NB4 (cell line): ENCODE measurements around the gene ZP1.

Experiments used
- DNase-seq: peaks from one replicate; pipeline ENCODE4 v3.0.0; 2010; ENCODE audit warnings: low read depth
- H3K4me3 ChIP-seq: one replicate; pipeline ENCODE4 v1.5.1; 2011; ENCODE audit warnings: mild to moderate bottlenecking, low read depth, low read length, moderate library complexity
- CTCF ChIP-seq: IDR thresholded peaks from one replicate; pipeline ENCODE4 v1.5.1; 2012; ENCODE audit warnings: low read depth, low read length
- MAX ChIP-seq: IDR thresholded peaks from 2 replicates; pipeline ENCODE4 v1.6.1; 2011; ENCODE audit warnings: low read depth, low read length
- MYC ChIP-seq: IDR thresholded peaks from 2 replicates; pipeline ENCODE4 v1.6.1; 2011; ENCODE audit warnings: low read depth, low read length
- POLR2A ChIP-seq: IDR thresholded peaks from 2 replicates; pipeline ENCODE4 v1.6.1; 2011; ENCODE audit warnings: mild to moderate bottlenecking; ENCODE audit not compliant: insufficient read length; ENCODE audit errors: extremely low read depth

ZP1 gene

GRCh38 chr11:60849641-60850520 is 17.5 kb upstream of the ZP1 start:
- TF ChIP-seq POLR2A (no peak), MYC (no peak), MAX (no peak), CTCF (no peak)
- no peak overlapping the region for H3K4me3 ChIP-seq
- no peak for DNase-seq

GRCh38 chr11:60851327-60852104 is 15.8 kb upstream of the ZP1 start:
- TF ChIP-seq CTCF (no peak), MAX (no peak), MYC (no peak), POLR2A (no peak)
- no peak overlapping the region for H3K4me3 ChIP-seq
- DNase-seq: no peak

GRCh38 chr11:60852117-60852981 is 15.0 kb upstream of the ZP1 start:
- H3K4me3 ChIP-seq: no peak overlapping the region
- no peak for TF ChIP-seq CTCF
- TF ChIP-seq MAX: no peak
- TF ChIP-seq MYC: no peak
- TF ChIP-seq POLR2A: no peak
- no peak for DNase-seq

GRCh38 chr11:60852982-60853950 is 14.1 kb upstream of the ZP1 start:
- H3K4me3 ChIP-seq: no peak overlapping the region
- no peak for DNase-seq
- no peak for TF ChIP-seq MYC
- TF ChIP-seq MAX: no peak
- no peak for TF ChIP-seq POLR2A
- TF ChIP-seq CTCF: no peak
